GM12878 (cell line): ENCODE results near the gene ELFN2. TPM values are rescaled to one million over a fixed set of nuclear protein-coding genes. Genes with fewer than 3 reads are reported as not detected.

Experiments used
- ATAC-seq: fragments of 200-7000 bp; cut with Tn5 transposase; 3 replicates; pipeline ENCODE4 v1.9.1; 2020; ENCODE audit warnings: mild to moderate bottlenecking, moderate library complexity
- BruUV-seq: library from RNA; stranded (reverse); fragments of 400-500 nt; replicated peaks from 2 replicates; lab custom pipeline; 2021; lab: Mats Ljungman, UMichigan
- CTCF ChIA-PET: fragments of 300-600 bp; sonication (Branson Sonifier 250); formaldehyde crosslinking; extraction: SDS; loops from one replicate; lab custom pipeline; 2021; ENCODE audit warnings: inconsistent platforms; lab: Yijun Ruan, JAX
- POLR2A ChIA-PET: fragments of 350-600 bp; formaldehyde crosslinking; extraction: SDS; loops from one replicate; lab custom pipeline; 2021; ENCODE audit warnings: inconsistent platforms; lab: Charles Lee
- RAD21 ChIA-PET: fragments of 300-600 bp; sonication (Branson Sonifier 250); formaldehyde crosslinking; loops from one replicate; lab custom pipeline; 2023; ENCODE audit warnings: antibody characterized with exemption; ENCODE audit not compliant: unreplicated experiment; lab: Charles Lee
- SMC1A ChIA-PET: fragments of 300-600 bp; sonication (Branson Sonifier 250); formaldehyde crosslinking; loops from one replicate; lab custom pipeline; 2023; ENCODE audit not compliant: unreplicated experiment, uncharacterized antibody; lab: Charles Lee
- DNase-seq: peaks from one replicate; pipeline ENCODE4 v3.0.0-alpha.2; 2011; ENCODE audit warnings: low read depth, low spot score
- FAIRE-seq: peaks from 3 replicates; lab custom pipeline; 2011; peaks lifted over from hg19 to GRCh38; lab: Jason Lieb, UNC
- H2AFZ ChIP-seq: 2 replicates; pipeline ENCODE4 v1.6.0; 2011; ENCODE audit warnings: low read depth, low read length, control low read depth; ENCODE audit not compliant: control insufficient read depth
- H3K27ac ChIP-seq: 2 replicates; pipeline ENCODE4 v1.5.1; 2011; ENCODE audit warnings: control low read depth; ENCODE audit not compliant: control insufficient read depth, insufficient read depth
- H3K27me3 ChIP-seq, 2 experiments: replicated peaks in 1 of 2; 2 replicates each; pipeline versions ENCODE4 v1.6.0 to v1.6.1; 2011; ENCODE audit warnings: low read length in 1 of 2; ENCODE audit not compliant: control insufficient read depth in 2 of 2, insufficient read depth in 2 of 2
- H3K36me3 ChIP-seq, 2 experiments: 2 replicates each; pipeline ENCODE4 v1.5.1; 2011; ENCODE audit warnings: low read length in 1 of 2; ENCODE audit not compliant: control insufficient read depth in 2 of 2, insufficient read depth in 2 of 2
- H3K4me1 ChIP-seq: 2 replicates; pipeline ENCODE4 v1.6.1; 2011; ENCODE audit warnings: mild to moderate bottlenecking, low read length, moderate library complexity, mixed read lengths; ENCODE audit not compliant: control insufficient read depth, insufficient read depth
- H3K4me2 ChIP-seq: 2 replicates; pipeline ENCODE4 v1.6.0; 2011; ENCODE audit warnings: control low read depth; ENCODE audit not compliant: control insufficient read depth, insufficient read depth
- H3K4me3 ChIP-seq: fragments of 200-600 bp; sonication (generic); 2 replicates; pipeline ENCODE4 v1.5.1; 2016
- H3K79me2 ChIP-seq: 2 replicates; pipeline ENCODE4 v1.6.0; 2011; ENCODE audit warnings: low read length; ENCODE audit not compliant: control insufficient read depth, insufficient read depth
- H3K9ac ChIP-seq: 2 replicates; pipeline ENCODE4 v1.8.0; 2011; ENCODE audit warnings: low read length, control low read depth, mixed read lengths; ENCODE audit not compliant: control insufficient read depth, insufficient read depth
- H3K9me3 ChIP-seq: replicated peaks from 3 replicates; pipeline ENCODE4 v1.5.1; 2011; ENCODE audit warnings: mild to moderate bottlenecking, low read length; ENCODE audit not compliant: control insufficient read depth, insufficient read depth
- H4K20me1 ChIP-seq: 2 replicates; pipeline ENCODE4 v1.6.0; 2011; ENCODE audit not compliant: control insufficient read depth, insufficient read depth
- BACH1 ChIP-seq: fragments of 450-650 bp; IDR thresholded peaks from 2 replicates; pipeline ENCODE4 v1.6.1; 2017; ENCODE audit warnings: mild to moderate bottlenecking, borderline replicate concordance
- BCL11A ChIP-seq: IDR thresholded peaks from 2 replicates; pipeline ENCODE4 v1.6.1; 2011; ENCODE audit warnings: low read depth, low read length
- EGR1 ChIP-seq, 2 experiments: IDR thresholded peaks; 1 replicate in 1 of 2; 2 replicates in 1 of 2; pipeline ENCODE4 v1.6.1; 2011 to 2012; ENCODE audit warnings: low read depth in 2 of 2, low read length in 2 of 2, borderline replicate concordance in 1 of 2, mild to moderate bottlenecking in 1 of 2, moderate library complexity in 1 of 2
- HDAC6 ChIP-seq: fragments of 200-600 bp; sonication (generic); IDR thresholded peaks from one replicate; pipeline ENCODE4 v1.8.0; 2017; ENCODE audit warnings: antibody characterized with exemption; ENCODE audit not compliant: unreplicated experiment
- MTA2 ChIP-seq: fragments of 450-650 bp; IDR thresholded peaks from 2 replicates; pipeline ENCODE4 v1.6.1; 2016; ENCODE audit warnings: low read depth, mild to moderate bottlenecking, moderate library complexity
- MYC ChIP-seq: IDR thresholded peaks from 2 replicates; pipeline ENCODE4 v1.6.1; 2011; ENCODE audit warnings: mild to moderate bottlenecking, low read length, moderate library complexity, inconsistent platforms; ENCODE audit not compliant: insufficient read depth, insufficient replicate concordance, insufficient read length, severe bottlenecking
- NFIC ChIP-seq: IDR thresholded peaks from 2 replicates; pipeline ENCODE4 v1.6.1; 2012; ENCODE audit warnings: low read depth, mild to moderate bottlenecking, inconsistent platforms, low read length, moderate library complexity
- POLR2AphosphoS2 ChIP-seq: IDR thresholded peaks from 2 replicates; pipeline ENCODE4 v1.6.1; 2011; ENCODE audit warnings: low read depth, mild to moderate bottlenecking, low read length, improper control_type of control experiment, moderate library complexity
- SRF ChIP-seq, 2 experiments: IDR thresholded peaks; 2 replicates each; pipeline ENCODE4 v1.6.1; 2011; ENCODE audit warnings: low read depth in 2 of 2, low read length in 2 of 2, mild to moderate bottlenecking in 1 of 2, moderate library complexity in 1 of 2
- TARDBP ChIP-seq: IDR thresholded peaks from 2 replicates; pipeline ENCODE4 v1.6.1; 2016; ENCODE audit warnings: borderline replicate concordance
- YBX1 ChIP-seq: fragments of 450-650 bp; IDR thresholded peaks from 2 replicates; pipeline ENCODE4 v1.6.1; 2016; ENCODE audit warnings: antibody characterized with exemption
- ZNF274 ChIP-seq: IDR thresholded peaks from one replicate; pipeline ENCODE4 v1.8.0; 2011; ENCODE audit not compliant: insufficient read length, insufficient read depth
- WGBS: methylation state at CpG from one replicate; pipeline ENCODE4 v1.1.6; 2016; ENCODE audit warnings: low lambda C conversion rate; ENCODE audit not compliant: insufficient replicate concordance, insufficient coverage; ENCODE audit errors: missing lambda C conversion rate; 5-methylcytosine and 5-hydroxymethylcytosine counted together
- in situ Hi-C: fragments of 300-500 bp; cut with MboI; formaldehyde crosslinking; loops from 9 replicates; pipeline ENCODE4 v1.14.3; 2018; ENCODE audit warnings: mixed read lengths
- intact Hi-C: fragments of 100-400 bp; cut with micrococcal nuclease; formaldehyde crosslinking; loops from one replicate; pipeline ENCODE4 v1.14.2; 2022; ENCODE audit not compliant: unreplicated experiment
- polyA plus RNA-seq, 11 experiments: library from polyadenylated mRNA; depleted of rRNA in 4 of 11; unstranded in 6 of 11; stranded (reverse) in 5 of 11; fragments of >200 nt; fragmentation: Nextera tagmentation in 4 of 11; fragmentation: Illumina TruSeq in 1 of 11; extraction: Ambion mirVana in 4 of 11; extraction: Trizol in 1 of 11; gene quantifications; 1 replicate in 1 of 11; 2 replicates in 10 of 11; pipeline versions ENCODE4 v1.2.1 to v1.2.3, GENCODE V29; 2011 to 2016; ENCODE audit warnings: inconsistent platforms in 2 of 11, missing spikeins in 2 of 11, low read depth in 1 of 11
- total RNA-seq, 4 experiments: library from RNA; depleted of rRNA in 3 of 4; stranded (reverse); fragments of >200 nt in 3 of 4; fragmentation: Illumina TruSeq in 1 of 4; extraction: Trizol in 1 of 4; gene quantifications; 2 replicates each; pipeline versions ENCODE4 v1.2.1 to v1.2.3, GENCODE V29; 2013 to 2021
- TF ChIP-seq, protein P1 (sequence below): fragments of 450-650 bp; IDR thresholded peaks from 2 replicates; pipeline ENCODE4 v1.6.1; 2018; ENCODE audit warnings: borderline replicate concordance, mild to moderate bottlenecking; ENCODE audit not compliant: partially characterized antibody
- TF ChIP-seq, protein P2 (sequence below): fragments of 450-650 bp; IDR thresholded peaks from 2 replicates; pipeline ENCODE4 v1.6.1; 2017; ENCODE audit warnings: borderline replicate concordance

ELFN2 gene
- total and polyA plus RNA-seq, 10 of the 15 experiments (the other 5 are each of a cell fraction or from before 2014, with no cell fraction given), result 0.03 to 0.05 TPM; not detected in 8

DNA sequence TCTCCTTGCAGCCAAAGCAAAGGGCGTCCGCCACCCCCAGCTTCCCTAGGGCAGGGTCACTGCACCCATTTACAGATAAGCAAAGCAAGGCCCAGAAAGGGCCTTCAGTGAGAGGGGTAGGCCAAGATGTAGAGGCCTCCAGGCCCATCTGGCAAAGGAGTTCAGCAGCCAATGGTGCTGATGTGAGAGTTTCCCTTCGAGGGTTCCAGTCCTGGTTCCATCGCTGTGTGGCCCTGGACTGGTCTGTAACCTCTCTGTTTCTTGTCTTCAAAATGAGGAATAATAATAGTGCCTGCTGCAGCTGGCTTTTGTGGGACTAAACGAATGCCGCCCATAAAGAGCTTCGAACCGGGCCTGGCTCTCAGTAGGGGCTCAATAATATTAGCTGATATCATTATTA, 4.0 kb downstream of the ELFN2 start (continued):
- TF ChIP-seq, protein P1, sequence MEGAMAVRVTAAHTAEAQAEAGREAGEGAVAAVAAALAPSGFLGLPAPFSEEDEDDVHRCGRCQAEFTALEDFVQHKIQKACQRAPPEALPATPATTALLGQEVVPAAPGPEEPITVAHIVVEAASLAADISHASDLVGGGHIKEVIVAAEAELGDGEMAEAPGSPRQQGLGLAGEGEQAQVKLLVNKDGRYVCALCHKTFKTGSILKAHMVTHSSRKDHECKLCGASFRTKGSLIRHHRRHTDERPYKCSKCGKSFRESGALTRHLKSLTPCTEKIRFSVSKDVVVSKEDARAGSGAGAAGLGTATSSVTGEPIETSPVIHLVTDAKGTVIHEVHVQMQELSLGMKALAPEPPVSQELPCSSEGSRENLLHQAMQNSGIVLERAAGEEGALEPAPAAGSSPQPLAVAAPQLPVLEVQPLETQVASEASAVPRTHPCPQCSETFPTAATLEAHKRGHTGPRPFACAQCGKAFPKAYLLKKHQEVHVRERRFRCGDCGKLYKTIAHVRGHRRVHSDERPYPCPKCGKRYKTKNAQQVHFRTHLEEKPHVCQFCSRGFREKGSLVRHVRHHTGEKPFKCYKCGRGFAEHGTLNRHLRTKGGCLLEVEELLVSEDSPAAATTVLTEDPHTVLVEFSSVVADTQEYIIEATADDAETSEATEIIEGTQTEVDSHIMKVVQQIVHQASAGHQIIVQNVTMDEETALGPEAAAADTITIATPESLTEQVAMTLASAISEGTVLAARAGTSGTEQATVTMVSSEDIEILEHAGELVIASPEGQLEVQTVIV, result no peak
- no peak for TF ChIP-seq POLR2AphosphoS2
- TF ChIP-seq ZNF274, result no peak
- TF ChIP-seq HDAC6, result no peak
- no peak for TF ChIP-seq BCL11A

DNA sequence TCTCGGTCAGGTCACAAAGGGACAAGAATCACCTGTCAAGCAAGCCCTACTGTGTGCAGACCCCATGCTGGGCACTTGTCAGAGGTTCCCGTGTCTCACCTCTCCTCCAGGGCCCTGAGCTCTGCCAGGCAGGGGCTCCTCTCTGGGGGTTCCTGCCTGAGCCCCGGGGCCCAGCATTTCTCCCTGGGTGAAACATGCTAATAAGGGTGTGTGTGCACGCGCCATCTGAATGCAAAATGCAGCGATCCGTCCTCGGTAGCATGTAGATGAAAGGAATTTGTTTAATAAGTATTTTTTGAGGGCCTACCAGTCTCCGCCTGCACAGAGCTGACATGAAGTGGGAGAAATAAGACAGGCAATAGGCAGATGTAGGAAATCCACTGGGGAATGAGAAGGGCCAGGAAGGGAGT, 5.8 kb downstream of the ELFN2 start:
- Histone ChIP-seq H2AFZ (no peak overlapping the region), H3K27ac (no peak overlapping the region), H3K79me2 (no peaks in the 10 kb centered on the region), H3K4me1 (no peaks in the 10 kb centered on the region), H3K9me3 (no peaks in the 10 kb centered on the region), H4K20me1 (no peaks in the 10 kb centered on the region), H3K27me3 (peaks cover 14% of the 10 kb centered on the region in 2 experiments), H3K4me3 (no peak overlapping the region), H3K9ac (no peak overlapping the region), H3K4me2 (no peak overlapping the region), H3K36me3 (no peaks in the 10 kb centered on the region)
- no peak for ATAC-seq
- RAD21 ChIA-PET, result no interaction called here
- DNase-seq, result no peak
- POLR2A ChIA-PET, result no interaction called here
- SMC1A ChIA-PET, result no interaction called here
- in situ Hi-C loops (no loop called here), intact Hi-C loops (no loop called here)
- WGBS, result 62% methylated on average over 9 of the region's 9 CpGs
- no peak for TF ChIP-seq MYC
- TF ChIP-seq SRF (IDR thresholded peaks at IDR 0.05; ENCODE audit: low read depth in 2 of 2, low read length in 2 of 2), result no peak
- TF ChIP-seq NFIC, result no peak
- TF ChIP-seq TARDBP, result no peak
- no peak for TF ChIP-seq EGR1 (IDR thresholded peaks at IDR 0.05; ENCODE audit: borderline replicate concordance in 1 of 2, low read depth in 2 of 2, low read length in 2 of 2)
- TF ChIP-seq MTA2, result no peak
- TF ChIP-seq, protein P2, sequence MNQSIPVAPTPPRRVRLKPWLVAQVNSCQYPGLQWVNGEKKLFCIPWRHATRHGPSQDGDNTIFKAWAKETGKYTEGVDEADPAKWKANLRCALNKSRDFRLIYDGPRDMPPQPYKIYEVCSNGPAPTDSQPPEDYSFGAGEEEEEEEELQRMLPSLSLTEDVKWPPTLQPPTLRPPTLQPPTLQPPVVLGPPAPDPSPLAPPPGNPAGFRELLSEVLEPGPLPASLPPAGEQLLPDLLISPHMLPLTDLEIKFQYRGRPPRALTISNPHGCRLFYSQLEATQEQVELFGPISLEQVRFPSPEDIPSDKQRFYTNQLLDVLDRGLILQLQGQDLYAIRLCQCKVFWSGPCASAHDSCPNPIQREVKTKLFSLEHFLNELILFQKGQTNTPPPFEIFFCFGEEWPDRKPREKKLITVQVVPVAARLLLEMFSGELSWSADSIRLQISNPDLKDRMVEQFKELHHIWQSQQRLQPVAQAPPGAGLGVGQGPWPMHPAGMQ, result no peak
- TF ChIP-seq YBX1, result no peak
- no peak for TF ChIP-seq BACH1
- no TSS peak for BruUV-seq
- CTCF ChIA-PET, result no interaction called here
- FAIRE-seq, result no peak
